SK-N-SH treated with all-trans-retinoic acid at 6 μM for 48 hours (cell line): ENCODE measurements around the gene TESK1.
"Not testable (repeated sequence)": the region's sequence is repeated elsewhere in the genome, so short reads cannot be mapped to it uniquely, and the experiment has no call there.

ENCODE experiments used
- ATAC-seq: fragments of 200-7000 bp; cut with Tn5 transposase; 3 replicates; pipeline ENCODE4 v1.9.1; 2020; ENCODE audit warnings: mild to moderate bottlenecking, moderate library complexity
- ARNTL ChIP-seq: fragments of 450-650 bp; formaldehyde crosslinking; IDR thresholded peaks from 2 replicates; pipeline ENCODE4 v1.5.0; 2020; ENCODE audit warnings: low read depth, mild to moderate bottlenecking, moderate library complexity, borderline replicate concordance
- BACH2 ChIP-seq: fragments of 250-450 bp; sonication (Bioruptor Pico); IDR thresholded peaks from 2 replicates; pipeline ENCODE4 v1.9.0; 2021; ENCODE audit warnings: mild to moderate bottlenecking, borderline replicate concordance
- CSDC2 ChIP-seq: fragments of 250-450 bp; sonication (Bioruptor Pico); IDR thresholded peaks from 2 replicates; pipeline ENCODE4 v1.5.0; 2020; ENCODE audit warnings: mild to moderate bottlenecking, moderate library complexity
- GLIS3 ChIP-seq: fragments of 250-450 bp; sonication (Bioruptor Pico); IDR thresholded peaks from 2 replicates; pipeline ENCODE4 v1.5.0; 2020; ENCODE audit warnings: mild to moderate bottlenecking, moderate library complexity
- ISL1 ChIP-seq: fragments of 250-450 bp; sonication (Bioruptor Pico); IDR thresholded peaks from 2 replicates; pipeline ENCODE4 v2.1.2; 2022; ENCODE audit warnings: mild to moderate bottlenecking, moderate library complexity
- OSR1 ChIP-seq: fragments of 250-450 bp; sonication (Bioruptor Pico); IDR thresholded peaks from 2 replicates; pipeline ENCODE4 v1.8.0; 2022; ENCODE audit warnings: moderate library complexity, mild to moderate bottlenecking, inconsistent platforms
- PATZ1 ChIP-seq: fragments of 250-450 bp; sonication (Bioruptor Pico); IDR thresholded peaks from 2 replicates; pipeline ENCODE4 v1.8.0; 2020; ENCODE audit warnings: mild to moderate bottlenecking, moderate library complexity, borderline replicate concordance
- POU6F1 ChIP-seq: fragments of 250-450 bp; sonication (Bioruptor Pico); IDR thresholded peaks from 2 replicates; pipeline ENCODE4 v1.8.0; 2021; ENCODE audit warnings: low read depth, mild to moderate bottlenecking, moderate library complexity, borderline replicate concordance
- PPARA ChIP-seq: fragments of 250-450 bp; sonication (Bioruptor Pico); IDR thresholded peaks from 2 replicates; pipeline ENCODE4 v1.5.0; 2020; ENCODE audit warnings: mild to moderate bottlenecking, borderline replicate concordance
- TCF4 ChIP-seq: fragments of 250-450 bp; sonication (Bioruptor Pico); IDR thresholded peaks from 2 replicates; pipeline ENCODE4 v1.8.0; 2021; ENCODE audit warnings: mild to moderate bottlenecking, moderate library complexity, borderline replicate concordance
- TSHZ2 ChIP-seq: fragments of 250-450 bp; sonication (Bioruptor Pico); IDR thresholded peaks from 2 replicates; pipeline ENCODE4 v1.5.0; 2020; ENCODE audit warnings: mild to moderate bottlenecking, moderate library complexity
- ZFP3 ChIP-seq: fragments of 250-450 bp; sonication (Bioruptor Pico); IDR thresholded peaks from 2 replicates; pipeline ENCODE4 v1.5.0; 2020; ENCODE audit warnings: mild to moderate bottlenecking, moderate library complexity
- ZFP30 ChIP-seq: fragments of 450-650 bp; formaldehyde crosslinking; IDR thresholded peaks from 2 replicates; pipeline ENCODE4 v1.5.0; 2022; ENCODE audit warnings: mild to moderate bottlenecking, moderate library complexity
- ZNF565 ChIP-seq: fragments of 450-650 bp; formaldehyde crosslinking; conservative IDR thresholded peaks from 2 replicates; pipeline ENCODE4 v1.5.0; 2020; ENCODE audit warnings: low read depth, mild to moderate bottlenecking, moderate library complexity
- ZNF8 ChIP-seq: fragments of 450-650 bp; formaldehyde crosslinking; IDR thresholded peaks from 2 replicates; pipeline ENCODE4 v1.5.0; 2020; ENCODE audit warnings: mild to moderate bottlenecking, moderate library complexity
- TF ChIP-seq, protein P1 (sequence below): fragments of 250-450 bp; sonication (Bioruptor Pico); IDR thresholded peaks from 2 replicates; pipeline ENCODE4 v1.5.1; 2021; ENCODE audit warnings: mild to moderate bottlenecking, moderate library complexity
- TF ChIP-seq, protein P2 (sequence below): fragments of 250-450 bp; sonication (Bioruptor Pico); IDR thresholded peaks from 2 replicates; pipeline ENCODE4 v1.5.1; 2020; ENCODE audit warnings: low read depth, mild to moderate bottlenecking, moderate library complexity

TESK1 gene

DNA sequence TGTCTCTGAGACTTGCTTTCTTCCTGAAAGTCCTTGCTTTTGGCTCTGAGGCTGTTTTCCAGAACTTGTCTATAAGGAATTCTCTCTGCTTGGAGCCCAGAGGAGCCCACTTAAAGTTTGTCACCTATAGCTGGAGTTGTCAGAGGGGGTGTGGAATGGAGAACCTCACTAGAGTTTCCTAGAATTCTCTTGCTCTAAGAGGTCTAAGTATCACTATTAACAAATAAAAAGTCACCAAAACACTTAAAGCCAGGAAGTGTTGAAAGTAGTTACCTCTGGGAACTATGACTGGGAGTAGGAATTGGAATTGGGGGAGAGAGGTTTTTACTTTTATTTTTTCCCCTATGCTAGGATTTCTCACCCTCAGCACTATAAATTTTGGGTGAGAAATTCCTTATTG lies 30.7 kb downstream of the TESK1 start:
- ATAC-seq: no peak
- no peak for TF ChIP-seq POU6F1 (CRISPR knock-in tag)
- no peak for TF ChIP-seq ARNTL (CRISPR knock-in tag)
- TF ChIP-seq, all 23 proteins: peak for 0

DNA sequence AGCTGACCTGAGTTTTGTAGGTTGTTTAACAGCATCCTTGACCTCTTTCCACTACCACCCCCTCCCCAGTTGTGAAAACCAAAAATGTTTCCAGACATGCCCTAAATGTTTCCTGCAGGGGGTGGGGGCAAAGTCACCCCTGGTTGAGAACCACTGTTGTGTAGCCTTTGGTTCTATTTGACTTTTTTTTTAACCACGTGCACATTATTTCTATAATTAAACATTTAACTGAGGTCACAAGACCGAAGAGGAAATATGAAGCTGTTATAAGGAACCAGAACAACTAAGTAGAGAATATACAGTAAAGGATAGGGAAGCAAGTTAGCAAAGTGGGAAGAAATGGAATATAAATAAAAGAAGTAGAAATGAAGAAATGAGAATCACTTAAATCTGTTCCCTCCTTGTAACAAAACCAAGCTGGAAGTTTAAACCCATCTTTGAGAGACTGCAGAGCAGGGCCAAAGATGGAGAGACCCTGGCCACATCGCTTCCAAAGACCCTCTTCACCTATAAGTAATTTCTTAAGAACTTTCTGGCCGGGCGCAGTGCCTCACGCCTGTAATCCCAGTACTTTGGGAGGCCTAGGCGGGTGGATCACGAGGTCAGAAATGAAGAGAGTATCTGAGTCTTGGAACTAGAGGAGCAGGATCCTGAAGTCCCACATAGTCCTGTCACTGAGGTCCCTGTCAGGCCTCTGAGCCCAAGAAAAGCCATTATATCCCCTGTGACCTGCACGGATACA lies 31.2 kb downstream of the TESK1 start:
- no peak for ATAC-seq
- no peak for TF ChIP-seq TCF4
- no peak for TF ChIP-seq PATZ1 (CRISPR knock-in tag)
- no peak for TF ChIP-seq POU6F1 (CRISPR knock-in tag)
- TF ChIP-seq BACH2: no peak
- TF ChIP-seq TSHZ2 (CRISPR knock-in tag): no peak
- TF ChIP-seq ZFP30 (CRISPR knock-in tag): no peak
- no peak for TF ChIP-seq ARNTL (CRISPR knock-in tag)
- TF ChIP-seq, protein P1, sequence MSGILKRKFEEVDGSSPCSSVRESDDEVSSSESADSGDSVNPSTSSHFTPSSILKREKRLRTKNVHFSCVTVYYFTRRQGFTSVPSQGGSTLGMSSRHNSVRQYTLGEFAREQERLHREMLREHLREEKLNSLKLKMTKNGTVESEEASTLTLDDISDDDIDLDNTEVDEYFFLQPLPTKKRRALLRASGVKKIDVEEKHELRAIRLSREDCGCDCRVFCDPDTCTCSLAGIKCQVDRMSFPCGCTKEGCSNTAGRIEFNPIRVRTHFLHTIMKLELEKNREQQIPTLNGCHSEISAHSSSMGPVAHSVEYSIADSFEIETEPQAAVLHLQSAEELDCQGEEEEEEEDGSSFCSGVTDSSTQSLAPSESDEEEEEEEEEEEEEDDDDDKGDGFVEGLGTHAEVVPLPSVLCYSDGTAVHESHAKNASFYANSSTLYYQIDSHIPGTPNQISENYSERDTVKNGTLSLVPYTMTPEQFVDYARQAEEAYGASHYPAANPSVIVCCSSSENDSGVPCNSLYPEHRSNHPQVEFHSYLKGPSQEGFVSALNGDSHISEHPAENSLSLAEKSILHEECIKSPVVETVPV (CRISPR knock-in tag): no peak
- no peak for TF ChIP-seq PPARA (CRISPR knock-in tag)
- no peak for TF ChIP-seq GLIS3 (CRISPR knock-in tag)

GRCh38 chr9:35636877-35637246 lies 31.8 kb downstream of the TESK1 start:
- ATAC-seq: not testable (repeated sequence)

DNA sequence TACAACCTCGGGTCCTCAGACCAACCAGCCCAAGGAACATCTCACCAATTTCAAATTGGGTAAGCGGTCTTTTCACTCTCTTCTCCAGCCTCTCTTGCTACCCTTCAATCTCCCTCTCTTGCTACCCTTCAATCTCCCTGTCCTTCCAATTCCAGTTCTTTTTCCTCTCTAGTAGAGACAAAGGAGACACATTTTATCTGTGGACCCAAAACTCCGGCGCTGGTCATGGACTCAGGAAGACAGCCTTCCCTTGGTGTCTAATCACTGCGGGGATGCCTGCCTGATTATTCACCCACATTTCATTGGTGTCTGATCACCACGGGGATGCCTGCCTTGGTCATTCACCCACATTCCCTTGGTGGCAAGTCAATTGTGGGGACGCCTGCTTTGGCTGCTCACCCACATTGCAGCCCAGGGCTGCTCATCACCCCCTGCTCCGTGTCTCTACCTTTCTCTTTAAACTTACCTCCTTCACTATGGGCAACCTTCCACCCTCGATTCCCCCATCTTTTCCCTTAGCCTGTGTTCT lies 32.4 kb downstream of the TESK1 start:
- not testable (repeated sequence) for ATAC-seq

- ATAC-seq: not testable (repeated sequence)
These were observed 33.7 kb downstream of the TESK1 start for GRCh38 chr9:35638751-35639150.

DNA sequence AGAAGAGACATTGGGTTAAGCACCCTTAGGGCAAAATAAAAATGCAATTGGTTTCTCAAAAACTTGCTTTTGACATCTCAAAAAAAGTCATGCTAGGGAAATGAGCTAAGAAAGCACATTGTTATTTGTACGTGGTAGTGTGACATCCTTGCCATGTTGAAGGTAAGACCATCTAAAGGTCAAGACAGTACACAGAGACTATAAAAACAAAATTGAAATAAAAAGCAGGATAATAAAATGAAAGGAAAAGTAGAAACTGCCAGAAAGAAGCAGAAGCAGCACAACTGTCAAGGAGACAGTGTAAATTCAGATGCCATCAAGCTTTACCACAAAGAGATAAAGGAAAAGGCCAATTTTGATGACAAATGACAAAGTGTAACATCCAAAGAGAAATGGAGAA lies 34.2 kb downstream of the TESK1 start:
- ATAC-seq: not testable (repeated sequence)

GRCh38 chr9:35639631-35640030 lies 34.6 kb downstream of the TESK1 start:
- ATAC-seq: no peak
- no peak for TF ChIP-seq ISL1
- no peak for TF ChIP-seq OSR1 (CRISPR knock-in tag)
- no peak for TF ChIP-seq ZNF565 (CRISPR knock-in tag)
- no peak for TF ChIP-seq ZFP3 (CRISPR knock-in tag)
- no peak for TF ChIP-seq ZNF8 (CRISPR knock-in tag)
- TF ChIP-seq CSDC2 (CRISPR knock-in tag): no peak
- no peak for TF ChIP-seq PATZ1 (CRISPR knock-in tag)
- TF ChIP-seq ARNTL (CRISPR knock-in tag): no peak
- no peak for TF ChIP-seq TCF4
- TF ChIP-seq, protein P2, sequence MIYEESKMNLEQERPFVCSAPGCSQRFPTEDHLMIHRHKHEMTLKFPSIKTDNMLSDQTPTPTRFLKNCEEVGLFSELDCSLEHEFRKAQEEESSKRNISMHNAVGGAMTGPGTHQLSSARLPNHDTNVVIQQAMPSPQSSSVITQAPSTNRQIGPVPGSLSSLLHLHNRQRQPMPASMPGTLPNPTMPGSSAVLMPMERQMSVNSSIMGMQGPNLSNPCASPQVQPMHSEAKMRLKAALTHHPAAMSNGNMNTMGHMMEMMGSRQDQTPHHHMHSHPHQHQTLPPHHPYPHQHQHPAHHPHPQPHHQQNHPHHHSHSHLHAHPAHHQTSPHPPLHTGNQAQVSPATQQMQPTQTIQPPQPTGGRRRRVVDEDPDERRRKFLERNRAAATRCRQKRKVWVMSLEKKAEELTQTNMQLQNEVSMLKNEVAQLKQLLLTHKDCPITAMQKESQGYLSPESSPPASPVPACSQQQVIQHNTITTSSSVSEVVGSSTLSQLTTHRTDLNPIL: no peak
